ENCODE results near the gene IRS1. TPM values are rescaled to one million over a fixed set of nuclear protein-coding genes. Genes with fewer than 3 reads are reported as not detected.
A peak's percentile ranks its signal among the peaks of the same experiment; 100 is the strongest.

IRS1 gene
- total RNA-seq, 1 donor from 2014 or later, result 17.6 TPM

DNA sequence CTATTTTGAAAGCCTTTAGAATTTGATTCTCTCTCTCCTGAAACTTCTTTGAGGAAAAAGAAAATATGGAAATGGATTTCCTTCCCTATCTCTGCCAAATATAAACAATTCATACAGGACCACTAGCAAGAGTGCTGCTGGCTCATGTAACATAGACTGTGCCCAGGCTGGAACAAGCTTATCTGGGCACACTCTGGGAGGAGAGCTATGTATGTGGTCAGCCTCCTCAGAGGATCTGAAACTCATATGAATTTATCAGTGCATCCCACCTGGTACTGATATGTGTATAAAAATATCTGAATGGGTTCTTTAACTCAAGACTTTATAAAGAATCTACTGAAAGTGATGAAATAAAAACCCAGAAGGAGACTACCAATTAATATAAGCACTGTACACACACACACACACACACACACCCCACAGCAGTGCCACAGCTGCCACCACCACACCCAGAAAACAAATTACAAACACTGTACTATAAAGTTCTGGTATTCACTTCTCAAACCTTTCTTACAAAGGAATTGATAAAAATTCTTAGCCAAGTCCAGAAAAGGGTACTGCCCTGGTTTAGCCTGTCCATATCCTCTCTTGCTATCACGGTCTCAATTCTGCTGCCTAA lies 115.6 kb downstream of the IRS1 start:
- DNase-seq (no peak), ATAC-seq (ENCODE audit: poor library complexity) (peak; percentile 89)
- intact Hi-C loops (cut with DNase I), result no loop called here

- ATAC-seq (ENCODE audit: poor library complexity), result no peak
- intact Hi-C loops (cut with DNase I), result no loop called here
Measured at GRCh38 chr2:226683196-226683595, 116.4 kb downstream of the IRS1 start.

More at GRCh38 chr2:226683196-226683595, 116.4 kb downstream of the IRS1 start:
- no peak for DNase-seq

Other genes starting within 250 kb of the IRS1 start
- 29.5 TPM for gene RHBDD1, start 36.2 kb upstream of the IRS1 start, total RNA-seq